GM19035 (cell line): ENCODE results near the gene CHST11.

Experiments used
- ATAC-seq: cut with Tn5 transposase; IDR thresholded peaks from one replicate; pipeline ENCODE4 v1.9.1; 2021; ENCODE audit not compliant: unreplicated experiment

The CHST11 gene

DNA sequence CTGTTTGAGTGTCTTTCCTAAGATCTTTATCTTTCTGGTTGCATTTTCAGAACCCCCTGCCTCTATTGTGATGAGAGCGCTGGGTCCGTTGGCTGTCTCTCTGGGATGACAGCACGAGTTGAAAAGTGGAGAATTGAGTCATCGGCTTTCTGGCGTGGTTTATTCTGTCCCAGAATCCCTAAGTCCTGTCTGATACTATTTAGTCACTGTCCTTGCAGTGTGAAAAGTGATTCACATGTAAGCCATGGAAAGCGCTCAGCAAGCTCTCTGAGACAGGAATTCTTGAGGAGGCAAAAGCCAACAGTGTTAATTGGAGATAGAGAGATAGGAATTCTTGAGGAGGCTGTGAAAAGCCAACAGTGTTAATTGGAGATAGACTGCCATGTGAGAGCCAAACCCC is 121.7 kb downstream of the CHST11 start:
- ATAC-seq = no peak

DNA sequence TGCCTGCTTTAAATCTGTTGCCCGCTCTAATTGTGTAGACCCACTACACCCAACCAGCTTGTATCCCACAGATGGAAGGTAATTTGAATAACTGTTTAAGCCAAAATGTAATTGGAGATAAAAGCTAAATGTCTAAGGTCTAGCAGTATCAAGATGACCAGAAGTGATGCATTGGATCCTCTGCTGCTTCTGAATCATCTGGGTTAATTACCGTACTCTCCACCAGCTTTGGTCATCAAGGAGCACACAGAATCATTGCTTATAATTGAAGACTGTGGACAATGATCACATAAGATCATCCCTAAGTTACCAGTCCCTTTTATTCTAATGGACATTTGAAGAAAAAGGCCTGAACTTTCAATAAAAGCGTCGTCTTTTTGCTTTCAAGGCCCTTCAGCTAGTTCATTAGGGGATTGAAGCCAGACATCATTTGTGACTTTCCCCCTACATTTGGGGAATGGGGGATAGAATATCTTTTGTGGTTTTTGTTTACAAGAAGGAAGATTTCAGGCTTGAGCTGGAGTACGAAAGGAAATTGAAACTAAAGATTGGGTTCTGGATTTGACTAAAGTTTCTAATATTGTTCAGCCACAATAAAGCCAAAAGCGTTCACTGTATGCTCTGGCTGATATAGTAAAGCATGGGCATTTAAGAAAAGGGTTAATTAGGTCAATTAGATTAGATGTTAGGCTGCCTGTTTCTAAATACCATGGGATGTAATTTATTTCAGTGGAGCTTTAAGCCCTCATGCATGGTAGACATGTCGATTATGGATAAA is 123.2 kb downstream of the CHST11 start:
- ATAC-seq = no peak

DNA sequence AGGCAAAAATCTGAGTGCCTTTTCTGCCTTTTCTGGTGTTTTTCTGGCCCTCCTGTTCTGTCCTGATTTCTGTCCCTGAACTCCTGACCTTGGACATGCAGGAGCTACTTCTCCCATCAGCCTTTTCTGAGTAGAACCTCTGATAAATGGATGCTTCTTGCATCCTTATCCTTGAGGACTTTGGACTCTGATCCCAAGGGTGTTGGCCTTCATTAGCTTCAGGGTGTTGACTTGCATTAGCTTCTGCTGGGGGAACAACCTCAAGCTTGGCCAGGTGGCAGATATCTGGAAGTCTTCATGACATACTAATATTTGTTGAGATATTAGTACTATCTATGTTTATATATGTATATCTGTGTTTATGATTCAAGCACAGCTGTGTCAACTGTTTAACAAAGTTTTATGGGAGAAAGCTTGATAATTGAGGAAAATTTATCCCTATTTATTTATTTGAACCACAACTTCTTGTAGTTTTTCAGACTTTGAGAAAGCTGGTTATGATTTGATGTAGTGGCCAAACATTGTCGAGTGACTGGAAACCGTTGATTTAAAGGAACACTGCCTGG is 124.3 kb downstream of the CHST11 start:
- ATAC-seq = no peak

DNA sequence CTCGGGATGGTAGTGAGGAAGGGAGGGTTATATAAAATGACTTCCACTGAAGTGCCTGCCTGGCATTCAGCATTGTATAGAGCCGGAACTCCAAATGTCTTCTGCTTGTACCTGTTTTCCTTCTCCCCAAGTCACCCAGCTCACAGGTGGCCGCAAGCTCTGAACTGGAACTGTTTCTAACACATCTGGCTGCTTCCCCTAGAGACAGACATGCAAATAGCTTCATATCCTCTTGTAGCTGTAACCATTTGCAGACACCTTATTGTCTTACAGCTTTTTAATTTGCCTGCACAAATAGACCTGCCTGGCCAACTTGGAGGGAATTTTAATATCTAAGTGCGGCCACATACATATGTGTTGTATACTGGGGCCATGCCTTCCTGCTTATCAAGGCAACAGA is 126.0 kb downstream of the CHST11 start:
- ATAC-seq = peak; percentile 78

DNA sequence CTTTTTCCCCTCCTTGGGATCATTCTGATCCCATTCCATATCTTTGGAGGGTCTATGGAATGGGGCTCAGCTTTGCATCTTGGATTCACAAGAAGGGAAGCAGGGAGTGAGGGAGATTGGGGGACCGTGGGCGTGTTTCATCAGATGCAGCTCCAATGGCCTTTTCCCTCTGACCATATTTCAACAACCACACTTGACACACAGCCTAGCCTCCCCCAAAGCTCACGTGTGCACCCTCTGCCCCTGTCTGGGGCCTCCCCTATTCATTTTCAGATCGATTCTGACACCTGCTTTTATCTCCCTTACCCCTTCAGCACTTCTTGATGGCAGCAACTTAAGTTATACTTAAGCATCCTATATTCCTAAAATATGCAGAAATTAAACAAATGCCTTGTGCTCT is 126.6 kb downstream of the CHST11 start:
- ATAC-seq = peak; percentile 47

DNA sequence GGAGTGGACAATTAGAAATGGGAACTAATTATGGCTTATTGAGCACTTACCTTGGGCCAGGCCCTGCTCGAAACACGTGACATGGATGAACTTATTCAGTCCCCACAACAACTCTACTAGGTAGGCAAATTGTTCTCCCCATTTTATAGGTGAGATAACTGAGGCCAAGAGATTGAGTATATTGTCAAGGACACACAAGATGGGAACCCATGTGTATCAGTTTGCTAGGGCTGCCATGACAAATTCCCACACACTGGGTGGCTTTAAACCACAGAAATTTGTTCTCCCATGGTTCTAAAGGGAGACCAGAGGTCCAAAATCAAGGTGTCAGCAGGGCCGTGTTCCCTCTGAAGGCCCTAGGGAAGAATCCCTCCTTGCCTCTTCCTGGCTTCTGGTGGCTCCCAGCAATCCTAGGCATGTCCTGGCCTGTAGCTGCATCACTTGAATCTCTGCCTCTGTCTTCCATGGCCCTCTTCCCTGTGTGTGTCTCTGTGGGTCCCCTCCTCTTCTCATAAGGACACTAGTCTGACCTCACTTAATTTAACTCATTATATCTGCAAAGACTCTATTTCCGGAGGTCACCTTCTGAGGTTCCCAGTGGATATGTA is 128.8 kb downstream of the CHST11 start:
- ATAC-seq = no peak

DNA sequence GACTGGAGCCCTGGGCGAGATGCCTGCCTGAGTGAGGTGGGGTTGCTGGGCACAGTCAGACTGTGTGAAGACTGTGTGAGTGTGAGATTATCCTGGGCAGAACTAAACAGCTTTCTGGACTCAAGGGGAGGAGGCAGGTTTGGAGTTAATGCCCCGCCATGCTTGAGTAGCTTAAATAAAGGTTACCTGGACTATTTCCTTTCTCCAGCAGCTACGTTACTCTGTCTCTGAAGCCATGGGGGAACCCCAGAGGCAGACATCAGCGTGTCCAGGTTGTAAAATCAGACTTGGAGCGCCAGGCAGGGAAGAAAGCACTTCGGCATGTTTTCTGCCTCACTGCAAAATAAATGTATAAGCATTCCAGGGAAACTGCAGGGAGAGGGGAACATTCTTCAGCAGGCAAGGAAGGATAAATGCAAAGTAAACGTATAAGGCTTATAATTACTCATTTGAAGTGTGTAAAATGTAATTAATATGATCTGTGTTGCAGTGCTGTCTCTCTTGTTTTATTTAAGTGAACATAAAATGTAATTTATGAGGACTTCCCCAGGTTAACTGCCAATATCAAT is 129.7 kb downstream of the CHST11 start:
- ATAC-seq = no peak

DNA sequence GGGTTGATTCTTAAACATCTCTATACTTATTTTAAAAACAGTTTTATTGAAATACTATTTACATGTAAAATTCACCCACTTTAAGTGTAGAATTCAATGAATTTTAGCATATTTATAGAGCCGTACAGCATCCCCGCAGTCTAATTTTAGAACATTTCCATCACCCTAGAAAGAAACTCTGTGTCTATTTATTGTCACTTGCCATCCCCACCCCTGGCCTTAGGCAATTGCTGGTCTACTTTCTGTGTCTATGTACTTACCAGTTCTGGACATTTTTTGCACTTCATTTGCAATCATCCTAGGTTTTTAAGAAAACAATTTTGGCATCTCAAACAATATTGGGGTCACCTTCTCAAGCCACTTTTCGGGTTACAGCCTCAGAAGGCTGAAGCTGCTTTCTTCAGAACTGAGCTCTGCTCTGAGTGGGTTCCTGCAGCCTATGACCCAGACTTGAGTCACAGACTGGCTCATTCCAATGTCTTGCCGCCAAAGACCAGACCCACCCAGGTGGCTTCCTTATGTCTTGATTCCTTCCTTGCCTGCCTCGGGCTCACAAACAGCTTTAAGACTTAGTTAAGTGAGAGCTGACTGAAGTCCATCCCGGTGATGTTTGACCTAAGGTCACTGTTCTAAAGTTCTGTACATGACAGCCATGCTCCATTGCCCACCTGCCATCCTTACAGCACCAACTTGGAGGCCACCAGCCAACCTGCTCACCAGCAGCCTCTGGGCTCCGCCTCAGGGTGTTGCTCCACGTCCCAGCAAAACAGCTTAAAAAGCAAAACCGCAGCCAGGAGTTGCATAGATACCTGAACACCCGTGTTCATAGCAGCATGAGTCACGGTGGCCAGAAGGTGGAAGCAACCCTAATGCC is 131.5 kb downstream of the CHST11 start:
- no peak for ATAC-seq

DNA sequence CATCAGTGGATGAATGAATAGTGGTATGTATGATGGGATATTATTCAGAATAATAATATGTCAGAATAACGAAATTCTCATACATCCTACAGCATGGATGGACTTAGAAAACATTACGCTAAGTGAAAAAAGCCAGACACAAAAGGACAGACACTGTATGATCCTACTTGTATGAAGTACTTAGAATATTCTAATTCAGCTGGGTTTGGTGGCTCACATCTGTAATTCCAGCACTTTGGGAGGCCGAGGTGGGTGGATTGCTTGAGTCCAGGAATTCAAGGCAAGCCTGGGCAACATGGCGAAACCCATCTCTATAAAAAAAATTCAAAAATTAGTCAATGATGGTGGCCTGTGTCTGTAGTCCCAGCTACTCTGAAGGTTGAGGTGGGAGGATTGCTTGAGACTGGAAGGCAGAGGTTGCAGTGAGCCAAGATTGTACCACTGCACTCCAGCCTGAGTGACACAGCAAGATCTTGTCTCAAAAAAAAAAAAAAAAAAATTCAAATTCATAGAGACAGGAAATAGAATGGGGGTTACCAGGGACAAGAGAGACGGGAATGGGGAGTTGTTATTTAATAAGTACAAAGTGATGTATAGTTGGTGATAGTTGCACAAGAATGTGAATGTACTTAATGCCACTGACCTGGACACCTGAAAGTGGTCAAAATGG is 132.3 kb downstream of the CHST11 start:
- no peak for ATAC-seq

DNA sequence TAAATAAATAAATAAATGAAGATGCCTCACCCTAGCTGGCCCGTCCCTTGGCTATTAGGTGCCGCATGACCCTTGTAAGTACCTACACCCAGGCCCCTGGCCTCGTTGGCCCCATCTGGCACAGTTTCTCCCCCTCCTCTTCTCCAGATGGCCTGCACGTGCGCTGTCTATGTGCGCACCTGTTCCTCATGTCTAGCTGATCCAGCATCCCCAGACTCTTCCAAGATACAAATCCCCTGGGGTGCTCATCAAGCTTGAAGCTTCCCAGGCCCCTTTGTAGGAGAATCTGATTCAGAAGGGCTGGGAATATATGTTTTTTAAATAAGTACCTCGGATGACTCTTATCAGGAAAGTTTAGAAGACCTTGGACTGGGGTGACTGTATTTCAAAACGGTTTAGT is 133.3 kb downstream of the CHST11 start:
- ATAC-seq = no peak

DNA sequence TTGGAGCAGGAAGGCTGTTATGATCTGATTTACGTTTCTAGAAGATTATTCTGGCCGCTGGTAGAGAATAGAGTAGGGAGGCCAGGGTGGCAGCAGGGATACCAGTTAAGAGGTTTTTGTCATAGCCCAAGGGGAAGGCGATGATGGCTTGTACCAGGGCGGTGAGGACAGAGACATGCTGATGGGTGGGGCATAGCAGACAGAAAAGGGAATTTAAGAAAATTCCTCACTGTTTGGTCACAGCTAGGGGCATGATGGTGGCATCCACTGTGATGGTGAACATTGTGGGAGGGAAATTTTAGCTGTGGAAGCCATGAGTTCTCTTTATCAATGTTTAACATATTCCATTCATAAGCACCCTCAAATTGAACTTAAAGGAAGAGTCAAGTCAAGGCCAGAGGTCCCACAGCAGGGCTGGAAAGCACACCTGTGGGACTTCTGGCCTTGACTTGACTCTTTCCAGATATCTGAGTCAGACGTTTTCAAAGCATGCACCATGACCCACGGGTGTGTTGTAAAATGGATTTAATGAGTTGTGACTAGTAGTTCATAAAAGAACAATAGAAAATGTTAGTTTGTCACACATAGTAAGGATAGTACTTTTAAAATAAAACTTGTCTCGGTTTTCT is 134.6 kb downstream of the CHST11 start:
- ATAC-seq = no peak

DNA sequence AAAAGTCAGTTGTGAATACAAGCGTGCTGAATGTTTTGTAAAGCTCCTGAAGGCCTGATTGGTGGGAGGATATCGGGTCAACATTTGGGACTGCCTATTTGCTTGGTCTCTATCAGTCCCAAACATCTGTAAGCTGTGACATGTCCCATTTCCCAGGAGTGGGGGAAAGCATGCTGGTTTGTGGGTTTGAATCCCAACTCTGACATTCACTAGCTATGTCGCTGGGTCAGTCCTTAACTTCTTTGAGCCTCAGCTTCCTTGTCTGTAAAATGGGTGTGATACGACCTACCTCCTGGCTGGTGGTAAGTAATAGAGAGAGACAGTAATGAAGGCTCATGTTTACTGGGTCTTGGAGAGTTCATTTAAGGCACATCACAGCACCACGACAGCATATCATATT is 136.7 kb downstream of the CHST11 start:
- no peak for ATAC-seq

DNA sequence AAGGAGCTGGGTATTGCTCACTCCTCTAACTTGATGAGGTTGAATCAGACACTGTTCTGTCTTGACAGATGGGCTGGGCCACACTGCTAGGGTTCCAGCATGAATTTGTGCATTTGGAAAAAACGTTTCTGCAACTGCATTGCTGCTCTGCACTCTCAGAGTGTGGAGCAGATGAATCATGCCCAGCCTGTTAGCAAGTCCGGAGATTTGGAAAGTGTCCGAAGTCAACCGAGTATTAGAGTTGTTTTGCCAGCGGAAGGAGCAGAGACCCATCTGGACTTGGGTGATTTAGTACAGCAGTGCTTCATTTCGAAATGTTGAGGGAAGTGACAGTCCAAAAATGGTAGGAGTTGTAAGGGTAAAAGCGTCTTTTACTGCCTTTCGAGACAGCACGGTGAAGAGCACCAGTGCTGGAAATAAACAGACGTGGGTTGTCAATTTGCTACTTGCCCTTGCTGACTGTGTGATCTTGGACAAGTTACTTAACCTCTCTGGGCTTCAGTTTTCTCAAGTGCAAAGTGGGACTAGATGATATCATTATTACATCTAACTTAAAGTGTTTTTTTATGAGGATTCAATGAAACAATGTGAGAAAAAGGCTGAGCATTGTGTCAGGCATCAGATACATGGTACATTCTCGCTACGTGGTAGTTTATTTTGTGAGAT is 139.5 kb downstream of the CHST11 start:
- ATAC-seq = no peak

DNA sequence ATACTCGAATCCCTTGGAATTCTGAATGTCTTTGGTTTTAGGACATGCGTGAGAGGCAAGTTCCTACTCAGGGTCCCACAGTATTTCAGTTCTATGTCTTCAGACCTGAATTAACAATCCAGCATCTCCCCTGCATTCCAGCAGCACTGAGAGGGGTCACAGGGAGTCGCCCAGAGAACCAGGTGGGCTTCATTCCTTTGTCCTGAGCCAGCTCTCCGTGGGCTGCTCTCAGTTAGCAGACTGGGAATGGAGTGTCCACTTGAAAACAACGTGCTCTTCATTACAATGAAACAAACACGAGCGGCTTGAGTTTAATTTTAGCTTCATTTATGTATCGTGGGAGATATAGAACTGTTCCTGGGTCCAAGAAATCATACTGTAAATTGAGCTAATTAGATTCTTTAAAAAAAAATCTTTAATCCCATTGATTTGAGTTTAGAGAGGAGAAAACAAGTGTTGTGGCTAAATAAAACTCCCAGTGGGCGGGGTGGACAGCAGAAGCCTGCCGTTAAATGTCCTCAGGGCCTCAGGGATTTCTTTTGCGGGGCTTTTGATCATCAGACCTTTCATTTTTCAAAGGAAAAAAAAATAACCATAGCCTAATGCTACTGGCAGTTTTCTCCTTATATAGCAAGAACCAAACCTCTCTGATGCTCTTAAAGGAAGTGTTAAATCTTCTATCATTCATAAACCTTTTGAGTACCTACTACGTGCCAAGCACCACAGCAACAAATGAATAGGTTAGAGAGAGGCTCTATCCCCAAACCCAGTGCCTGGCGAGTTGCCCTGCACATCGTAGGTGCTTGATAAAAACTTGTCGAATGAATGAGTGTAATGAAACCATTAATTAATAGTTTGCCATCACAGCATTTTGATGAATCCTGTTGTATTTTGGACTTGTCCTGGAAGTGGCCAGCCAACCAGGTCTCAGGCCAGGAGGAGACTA is 140.4 kb downstream of the CHST11 start:
- no peak for ATAC-seq

DNA sequence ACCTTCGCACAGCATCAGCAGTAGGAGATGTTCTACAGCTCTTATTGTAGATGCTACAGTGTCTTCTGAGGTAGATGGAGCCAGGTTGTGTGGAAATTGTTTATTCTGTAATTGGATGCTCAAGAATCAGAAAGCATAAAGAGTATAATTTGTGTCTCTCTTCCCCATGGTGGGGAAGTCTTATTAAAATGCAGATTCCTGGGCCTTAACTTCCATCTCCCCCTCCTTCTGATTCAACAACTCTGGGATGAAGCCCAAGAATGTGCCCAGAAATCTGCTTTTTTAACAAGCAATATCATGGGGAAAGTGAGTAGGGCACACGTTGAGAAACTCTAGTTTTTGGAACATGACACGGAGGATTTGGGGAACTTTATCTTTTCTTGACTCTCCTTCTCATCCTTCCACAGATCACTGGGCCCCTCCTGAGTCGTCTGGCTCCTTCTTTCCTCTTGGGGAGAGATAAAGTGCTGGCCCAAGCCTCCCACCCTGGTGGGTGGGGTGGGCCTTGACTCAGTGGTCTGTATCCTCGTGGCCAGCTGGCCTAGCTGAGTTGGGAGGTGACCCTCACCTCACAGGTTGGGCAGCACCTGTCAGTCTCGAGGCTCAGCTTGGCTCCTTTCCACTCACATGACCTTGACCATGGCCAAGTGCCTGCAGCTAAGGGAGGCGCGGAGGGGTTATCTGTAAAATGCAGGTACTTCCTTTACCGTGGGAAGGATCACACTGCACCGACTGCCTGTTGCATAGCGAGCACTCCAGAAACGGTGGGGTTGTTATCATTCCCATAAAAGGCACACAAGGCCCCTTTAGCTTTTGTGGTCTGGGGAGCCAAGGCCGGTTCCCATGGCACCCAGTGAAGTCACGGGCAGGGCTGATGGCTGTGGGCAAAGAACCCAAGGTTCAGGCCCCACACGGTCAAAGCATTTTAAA is 141.9 kb downstream of the CHST11 start:
- no peak for ATAC-seq

DNA sequence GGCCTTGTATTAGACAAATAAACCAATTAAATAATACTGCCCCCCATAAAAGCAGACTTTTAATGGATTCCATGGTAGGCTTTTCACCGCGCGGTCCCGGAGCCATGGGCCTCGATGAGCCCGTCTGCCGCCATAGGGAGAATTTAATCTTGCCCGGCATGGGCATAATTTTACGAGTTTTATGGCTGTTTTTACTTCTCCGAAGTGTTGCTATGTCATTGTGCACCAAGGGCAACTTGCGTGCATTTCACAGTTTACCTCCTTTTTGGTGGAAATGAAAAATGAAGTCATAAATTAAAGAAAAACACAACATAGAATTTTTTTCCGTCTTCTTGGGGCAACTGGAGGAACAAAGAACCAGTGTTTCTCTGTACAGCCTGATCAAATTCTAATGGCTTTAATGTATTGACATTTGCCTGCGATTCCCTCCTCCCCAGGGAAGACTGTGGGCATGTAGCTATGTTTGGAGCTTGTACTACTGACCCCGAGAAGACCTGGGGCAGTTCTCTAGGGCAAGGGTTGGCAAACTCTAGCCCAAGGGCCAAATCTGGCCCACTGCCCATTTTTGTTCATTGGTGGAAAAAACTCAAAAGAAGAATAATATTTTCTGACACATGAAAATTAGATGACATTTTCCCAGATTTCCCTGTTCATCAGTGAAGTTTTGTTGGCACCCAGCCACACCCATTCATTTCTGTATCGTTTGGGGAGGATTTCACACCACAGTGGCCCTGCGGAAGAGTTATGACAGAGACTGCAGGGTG is 142.7 kb downstream of the CHST11 start:
- no peak for ATAC-seq
